Endothelial cell (in vitro differentiated cells): ENCODE data around the gene PAPLN. TPM values are rescaled to one million over a fixed set of nuclear protein-coding genes. Genes with fewer than 3 reads are reported as not detected.

Experiments used
- DNase-seq: peaks from one replicate; pipeline ENCODE4 v3.0.0; 2021; ENCODE audit warnings: low spot score
- H3K27ac Mint-ChIP-seq: one replicate; pipeline ENCODE4 v1.8.0; 2021; ENCODE audit warnings: mixed read lengths, inconsistent platforms; ENCODE audit not compliant: unreplicated experiment
- H3K27me3 Mint-ChIP-seq: one replicate; pipeline ENCODE4 v1.8.0; 2021; ENCODE audit warnings: mild to moderate bottlenecking, moderate library complexity, mixed read lengths, inconsistent platforms; ENCODE audit not compliant: unreplicated experiment
- H3K36me3 Mint-ChIP-seq: one replicate; pipeline ENCODE4 v1.8.0; 2021; ENCODE audit warnings: mild to moderate bottlenecking, low read depth, mixed read lengths, inconsistent platforms; ENCODE audit not compliant: unreplicated experiment
- H3K4me1 Mint-ChIP-seq: one replicate; pipeline ENCODE4 v1.8.0; 2021; ENCODE audit warnings: mild to moderate bottlenecking, mixed read lengths, inconsistent platforms; ENCODE audit not compliant: unreplicated experiment
- H3K4me3 Mint-ChIP-seq: one replicate; pipeline ENCODE4 v1.8.0; 2021; ENCODE audit warnings: mild to moderate bottlenecking, mixed read lengths, inconsistent platforms; ENCODE audit not compliant: unreplicated experiment
- H3K9me3 Mint-ChIP-seq: one replicate; pipeline ENCODE4 v1.8.0; 2021; ENCODE audit warnings: mixed read lengths, inconsistent platforms; ENCODE audit not compliant: unreplicated experiment
- total RNA-seq: library from RNA; stranded (reverse); fragmentation: NEBNext Ultra II Directional; extraction: Animal tissue kit (Norgen Biotek cat#: 25700); gene quantifications from one replicate; pipeline ENCODE4 v1.2.1, GENCODE V29; 2021; ENCODE audit not compliant: unreplicated experiment
- TF ChIP-seq, protein P1 (sequence below): fragments of 200-600 bp; sonication (generic); IDR thresholded peaks from one replicate; pipeline ENCODE4 v1.5.0; 2021; ENCODE audit warnings: antibody characterized with exemption; ENCODE audit not compliant: unreplicated experiment

Gene PAPLN
- total RNA-seq, 1 donor from 2014 or later = 1.1 TPM

DNA sequence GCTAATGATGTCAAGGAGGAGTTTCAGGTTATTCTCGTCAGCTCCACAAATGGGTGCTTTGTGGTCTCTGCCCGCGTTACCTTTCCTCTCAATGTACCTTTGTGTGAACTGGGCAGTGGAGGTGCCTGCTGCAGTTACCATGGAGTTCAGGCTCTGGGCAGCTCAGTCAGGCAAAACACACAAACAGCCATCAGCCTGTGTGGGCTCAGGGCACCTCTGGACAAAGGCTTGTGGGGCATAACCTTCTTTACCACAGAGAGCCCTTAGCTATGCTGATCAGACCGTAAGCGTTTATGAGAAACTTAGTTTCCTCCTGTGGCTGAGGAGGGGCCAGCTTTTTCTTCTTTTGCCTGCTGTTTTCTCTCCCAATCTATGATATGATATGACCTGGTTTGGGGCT is 16.7 kb upstream of the PAPLN start:
- H3K27ac Mint-ChIP-seq = no peak overlapping the region
- DNase-seq = no peak

DNA sequence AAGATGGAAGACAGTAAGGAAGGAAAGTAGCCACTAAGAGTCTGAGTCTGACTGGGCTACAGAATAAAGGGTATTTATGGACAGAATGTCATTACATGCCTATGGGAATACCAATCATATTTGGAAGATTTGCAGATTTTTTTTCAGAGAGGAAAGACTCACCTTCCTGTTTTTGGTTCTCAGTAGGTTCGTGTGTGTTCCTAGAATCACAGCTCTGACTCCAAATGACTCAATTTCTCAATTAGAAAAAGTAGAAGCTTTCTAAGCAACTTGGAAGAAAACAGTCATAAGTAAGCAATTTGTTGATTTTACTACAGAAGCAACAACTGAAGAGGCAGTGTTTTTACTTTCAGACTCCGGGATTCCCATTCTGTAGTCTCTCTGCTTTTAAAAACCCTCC is 15.4 kb upstream of the PAPLN start:
- no peak overlapping the region for H3K27ac Mint-ChIP-seq
- no peak overlapping the region for H3K4me3 Mint-ChIP-seq
- no peaks in the 10 kb centered on the region for H3K9me3 Mint-ChIP-seq
- peaks cover 44% of the 10 kb centered on the region for H3K36me3 Mint-ChIP-seq
- H3K4me1 Mint-ChIP-seq = peaks cover 6% of the 10 kb centered on the region
- DNase-seq = no peak
- no peaks in the 10 kb centered on the region for H3K27me3 Mint-ChIP-seq
- TF ChIP-seq, protein P1, sequence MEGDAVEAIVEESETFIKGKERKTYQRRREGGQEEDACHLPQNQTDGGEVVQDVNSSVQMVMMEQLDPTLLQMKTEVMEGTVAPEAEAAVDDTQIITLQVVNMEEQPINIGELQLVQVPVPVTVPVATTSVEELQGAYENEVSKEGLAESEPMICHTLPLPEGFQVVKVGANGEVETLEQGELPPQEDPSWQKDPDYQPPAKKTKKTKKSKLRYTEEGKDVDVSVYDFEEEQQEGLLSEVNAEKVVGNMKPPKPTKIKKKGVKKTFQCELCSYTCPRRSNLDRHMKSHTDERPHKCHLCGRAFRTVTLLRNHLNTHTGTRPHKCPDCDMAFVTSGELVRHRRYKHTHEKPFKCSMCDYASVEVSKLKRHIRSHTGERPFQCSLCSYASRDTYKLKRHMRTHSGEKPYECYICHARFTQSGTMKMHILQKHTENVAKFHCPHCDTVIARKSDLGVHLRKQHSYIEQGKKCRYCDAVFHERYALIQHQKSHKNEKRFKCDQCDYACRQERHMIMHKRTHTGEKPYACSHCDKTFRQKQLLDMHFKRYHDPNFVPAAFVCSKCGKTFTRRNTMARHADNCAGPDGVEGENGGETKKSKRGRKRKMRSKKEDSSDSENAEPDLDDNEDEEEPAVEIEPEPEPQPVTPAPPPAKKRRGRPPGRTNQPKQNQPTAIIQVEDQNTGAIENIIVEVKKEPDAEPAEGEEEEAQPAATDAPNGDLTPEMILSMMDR = no peak

More for the DNA sequence above, 16.7 kb upstream of the PAPLN start:
- TF ChIP-seq, protein P1 = no peak
- Mint-ChIP-seq H3K36me3 (peaks cover 47% of the 10 kb centered on the region), H3K4me1 (peaks cover 6% of the 10 kb centered on the region), H3K4me3 (no peak overlapping the region), H3K27me3 (no peaks in the 10 kb centered on the region), H3K9me3 (no peaks in the 10 kb centered on the region)

DNA sequence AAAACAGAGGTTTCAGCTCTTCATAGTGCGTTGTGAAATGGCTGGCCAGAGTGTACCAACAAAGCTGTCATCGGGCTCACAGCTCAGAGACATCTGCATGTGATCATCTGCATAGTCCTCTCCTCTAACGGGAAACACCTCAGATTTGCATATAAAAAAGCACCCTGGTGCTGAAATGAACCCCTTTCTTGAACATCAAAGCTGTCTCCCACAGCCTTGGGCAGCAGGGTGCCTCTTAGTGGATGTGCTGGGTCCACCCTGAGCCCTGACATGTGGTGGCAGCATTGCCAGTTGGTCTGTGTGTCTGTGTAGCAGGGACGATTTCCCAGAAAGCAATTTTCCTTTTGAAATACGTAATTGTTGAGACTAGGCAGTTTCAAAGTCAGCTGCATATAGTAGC is 14.3 kb upstream of the PAPLN start:
- H3K27ac Mint-ChIP-seq = no peak overlapping the region
- no peak overlapping the region for H3K4me3 Mint-ChIP-seq
- peaks cover 38% of the 10 kb centered on the region for H3K36me3 Mint-ChIP-seq
- no peak for DNase-seq
- no peaks in the 10 kb centered on the region for H3K9me3 Mint-ChIP-seq
- peaks cover 6% of the 10 kb centered on the region for H3K4me1 Mint-ChIP-seq
- no peaks in the 10 kb centered on the region for H3K27me3 Mint-ChIP-seq
- TF ChIP-seq, protein P1 = no peak

DNA sequence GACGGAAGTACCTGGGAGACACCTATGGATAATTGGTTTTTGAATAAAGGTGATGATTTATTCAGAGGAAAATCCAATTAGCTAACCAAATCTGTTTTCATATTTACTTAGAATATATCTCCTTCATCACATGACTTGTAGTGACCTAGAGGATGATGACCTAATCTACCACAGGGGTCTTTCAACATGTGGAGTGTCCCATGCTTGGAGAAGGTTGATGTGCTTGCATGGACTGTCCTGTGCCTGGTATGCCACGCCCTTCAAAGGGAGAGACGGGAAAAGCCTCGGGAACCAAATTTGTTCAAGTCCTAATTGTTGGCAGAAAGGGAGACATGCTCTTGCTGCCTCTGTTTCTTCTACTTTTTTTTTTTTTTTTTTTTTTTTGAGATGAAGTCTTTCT is 11.8 kb upstream of the PAPLN start:
- no peak overlapping the region for H3K4me3 Mint-ChIP-seq
- H3K27me3 Mint-ChIP-seq = no peaks in the 10 kb centered on the region
- DNase-seq = no peak
- H3K4me1 Mint-ChIP-seq = peaks cover 6% of the 10 kb centered on the region
- H3K9me3 Mint-ChIP-seq = no peaks in the 10 kb centered on the region
- no peak overlapping the region for H3K27ac Mint-ChIP-seq
- peaks cover 15% of the 10 kb centered on the region for H3K36me3 Mint-ChIP-seq
- TF ChIP-seq, protein P1 = no peak

DNA sequence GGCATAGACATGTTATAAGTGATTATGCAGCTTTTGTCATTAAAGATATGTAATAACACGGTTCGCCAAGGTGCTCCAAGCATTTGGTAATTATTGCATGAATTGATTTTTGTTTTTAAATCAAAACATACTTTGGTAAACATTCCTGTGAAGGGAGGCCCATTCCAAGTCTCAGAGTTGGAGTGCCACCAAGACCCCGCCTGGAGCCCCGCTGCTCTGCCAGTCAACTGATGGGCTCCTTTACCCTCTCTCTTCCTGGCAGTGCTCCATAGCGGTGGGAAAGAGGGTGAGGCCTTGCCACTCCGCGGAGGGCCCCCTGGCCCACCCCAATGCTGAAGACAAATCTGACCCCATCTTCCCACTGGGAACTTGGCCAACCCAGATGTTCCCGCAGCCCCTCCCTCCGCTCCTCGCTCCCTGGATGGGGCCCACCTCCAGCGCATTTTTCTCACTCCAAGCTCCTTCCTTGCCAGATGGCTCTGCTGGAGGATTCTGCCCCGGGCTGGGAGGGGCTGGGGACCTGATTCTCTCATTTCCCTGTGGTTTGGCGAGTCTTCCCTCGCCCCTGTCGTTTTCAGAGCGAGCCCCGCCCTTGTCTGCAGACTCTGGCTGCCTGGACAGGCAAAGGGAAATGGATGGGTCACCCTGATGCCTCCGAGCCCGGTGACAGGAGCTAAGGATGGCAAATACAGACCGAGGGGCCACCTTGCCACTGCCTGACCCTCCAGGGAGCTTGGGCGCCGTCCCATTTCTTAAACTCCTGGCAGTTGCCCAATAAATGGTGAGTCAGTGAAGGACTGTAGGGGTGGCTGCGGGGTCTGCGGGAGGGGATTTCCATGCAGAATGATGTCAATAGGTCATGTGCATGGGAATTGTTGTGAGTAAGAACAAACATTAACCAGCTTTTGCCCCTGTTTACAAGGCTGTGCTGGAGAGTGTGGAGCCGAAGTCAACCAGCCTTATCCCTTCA is 9.2 kb upstream of the PAPLN start:
- Mint-ChIP-seq H3K27ac (no peak overlapping the region), H3K36me3 (peaks cover 11% of the 10 kb centered on the region), H3K27me3 (peaks cover 4% of the 10 kb centered on the region), H3K9me3 (no peaks in the 10 kb centered on the region), H3K4me3 (no peak overlapping the region), H3K4me1 (peaks cover 3% of the 10 kb centered on the region)
- TF ChIP-seq, protein P1 = no peak
- DNase-seq = no peak
